Endothelial cell (in vitro differentiated cells): ENCODE data around the gene RABL3. TPM values are rescaled to one million over a fixed set of nuclear protein-coding genes. Genes with fewer than 3 reads are reported as not detected.
"Not testable (repeated sequence)": the region's sequence is repeated elsewhere in the genome, so short reads cannot be mapped to it uniquely, and the experiment has no call there.

Experiments
- DNase-seq: peaks from one replicate; pipeline ENCODE4 v3.0.0; 2021; ENCODE audit warnings: low spot score
- H3K27ac Mint-ChIP-seq: one replicate; pipeline ENCODE4 v1.8.0; 2021; ENCODE audit warnings: mixed read lengths, inconsistent platforms; ENCODE audit not compliant: unreplicated experiment
- H3K27me3 Mint-ChIP-seq: one replicate; pipeline ENCODE4 v1.8.0; 2021; ENCODE audit warnings: mild to moderate bottlenecking, moderate library complexity, mixed read lengths, inconsistent platforms; ENCODE audit not compliant: unreplicated experiment
- H3K36me3 Mint-ChIP-seq: one replicate; pipeline ENCODE4 v1.8.0; 2021; ENCODE audit warnings: mild to moderate bottlenecking, low read depth, mixed read lengths, inconsistent platforms; ENCODE audit not compliant: unreplicated experiment
- H3K4me1 Mint-ChIP-seq: one replicate; pipeline ENCODE4 v1.8.0; 2021; ENCODE audit warnings: mild to moderate bottlenecking, mixed read lengths, inconsistent platforms; ENCODE audit not compliant: unreplicated experiment
- H3K4me3 Mint-ChIP-seq: one replicate; pipeline ENCODE4 v1.8.0; 2021; ENCODE audit warnings: mild to moderate bottlenecking, mixed read lengths, inconsistent platforms; ENCODE audit not compliant: unreplicated experiment
- H3K9me3 Mint-ChIP-seq: one replicate; pipeline ENCODE4 v1.8.0; 2021; ENCODE audit warnings: mixed read lengths, inconsistent platforms; ENCODE audit not compliant: unreplicated experiment
- total RNA-seq: library from RNA; stranded (reverse); fragmentation: NEBNext Ultra II Directional; extraction: Animal tissue kit (Norgen Biotek cat#: 25700); gene quantifications from one replicate; pipeline ENCODE4 v1.2.1, GENCODE V29; 2021; ENCODE audit not compliant: unreplicated experiment
- TF ChIP-seq, protein P1 (sequence below): fragments of 200-600 bp; sonication (generic); IDR thresholded peaks from one replicate; pipeline ENCODE4 v1.5.0; 2021; ENCODE audit warnings: antibody characterized with exemption; ENCODE audit not compliant: unreplicated experiment

The RABL3 gene
- total RNA-seq, 1 donor from 2014 or later: 15.1 TPM

- no peak for DNase-seq
- TF ChIP-seq, protein P1, sequence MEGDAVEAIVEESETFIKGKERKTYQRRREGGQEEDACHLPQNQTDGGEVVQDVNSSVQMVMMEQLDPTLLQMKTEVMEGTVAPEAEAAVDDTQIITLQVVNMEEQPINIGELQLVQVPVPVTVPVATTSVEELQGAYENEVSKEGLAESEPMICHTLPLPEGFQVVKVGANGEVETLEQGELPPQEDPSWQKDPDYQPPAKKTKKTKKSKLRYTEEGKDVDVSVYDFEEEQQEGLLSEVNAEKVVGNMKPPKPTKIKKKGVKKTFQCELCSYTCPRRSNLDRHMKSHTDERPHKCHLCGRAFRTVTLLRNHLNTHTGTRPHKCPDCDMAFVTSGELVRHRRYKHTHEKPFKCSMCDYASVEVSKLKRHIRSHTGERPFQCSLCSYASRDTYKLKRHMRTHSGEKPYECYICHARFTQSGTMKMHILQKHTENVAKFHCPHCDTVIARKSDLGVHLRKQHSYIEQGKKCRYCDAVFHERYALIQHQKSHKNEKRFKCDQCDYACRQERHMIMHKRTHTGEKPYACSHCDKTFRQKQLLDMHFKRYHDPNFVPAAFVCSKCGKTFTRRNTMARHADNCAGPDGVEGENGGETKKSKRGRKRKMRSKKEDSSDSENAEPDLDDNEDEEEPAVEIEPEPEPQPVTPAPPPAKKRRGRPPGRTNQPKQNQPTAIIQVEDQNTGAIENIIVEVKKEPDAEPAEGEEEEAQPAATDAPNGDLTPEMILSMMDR: no peak
- H3K4me1 Mint-ChIP-seq: peaks cover 15% of the 10 kb centered on the region
- no peak overlapping the region for H3K27ac Mint-ChIP-seq
- H3K36me3 Mint-ChIP-seq: peaks cover 2% of the 10 kb centered on the region
- no peaks in the 10 kb centered on the region for H3K27me3 Mint-ChIP-seq
- H3K9me3 Mint-ChIP-seq: no peaks in the 10 kb centered on the region
- H3K4me3 Mint-ChIP-seq: no peak overlapping the region
Measured at GRCh38 chr3:120645083-120645845, 97.1 kb downstream of the RABL3 start.

GRCh38 chr3:120642368-120642948 is 99.9 kb downstream of the RABL3 start:
- H3K27ac Mint-ChIP-seq: no peak overlapping the region
- H3K36me3 Mint-ChIP-seq: no peaks in the 10 kb centered on the region
- TF ChIP-seq, protein P1: no peak
- no peak overlapping the region for H3K4me3 Mint-ChIP-seq
- no peak for DNase-seq
- no peaks in the 10 kb centered on the region for H3K27me3 Mint-ChIP-seq
- no peaks in the 10 kb centered on the region for H3K9me3 Mint-ChIP-seq
- peaks cover 15% of the 10 kb centered on the region for H3K4me1 Mint-ChIP-seq

- Mint-ChIP-seq H3K4me3 (no peak overlapping the region), H3K9me3 (no peaks in the 10 kb centered on the region), H3K4me1 (peaks cover 15% of the 10 kb centered on the region), H3K27ac (no peak overlapping the region), H3K36me3 (no peaks in the 10 kb centered on the region), H3K27me3 (no peaks in the 10 kb centered on the region)
- TF ChIP-seq, protein P1: no peak
- no peak for DNase-seq
Measured at GRCh38 chr3:120641696-120642246, 100.5 kb downstream of the RABL3 start.

DNA sequence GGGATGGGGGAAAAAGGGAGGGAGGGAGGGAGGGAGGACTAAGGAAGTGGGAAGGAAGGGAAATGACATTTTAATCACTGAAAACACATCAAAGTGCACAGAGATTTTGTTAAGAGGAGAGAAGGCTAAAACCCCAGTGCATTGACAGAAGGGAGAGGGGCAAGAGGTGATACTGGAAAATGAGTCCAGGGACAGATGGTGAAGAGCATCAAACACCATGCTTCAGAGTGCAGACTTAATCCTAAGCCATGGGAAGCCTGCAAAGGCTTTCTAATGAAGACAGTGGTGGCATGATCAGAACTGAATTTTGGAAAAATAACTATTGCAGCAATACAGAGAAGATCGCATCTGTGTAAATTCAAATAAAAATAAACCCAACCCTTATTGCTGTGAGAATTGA is 102.1 kb downstream of the RABL3 start:
- TF ChIP-seq, protein P1: no peak
- no peak for DNase-seq
- H3K4me1 Mint-ChIP-seq: peaks cover 15% of the 10 kb centered on the region
- no peaks in the 10 kb centered on the region for H3K27me3 Mint-ChIP-seq
- no peak overlapping the region for H3K27ac Mint-ChIP-seq
- H3K9me3 Mint-ChIP-seq: no peaks in the 10 kb centered on the region
- no peaks in the 10 kb centered on the region for H3K36me3 Mint-ChIP-seq
- H3K4me3 Mint-ChIP-seq: no peak overlapping the region

DNA sequence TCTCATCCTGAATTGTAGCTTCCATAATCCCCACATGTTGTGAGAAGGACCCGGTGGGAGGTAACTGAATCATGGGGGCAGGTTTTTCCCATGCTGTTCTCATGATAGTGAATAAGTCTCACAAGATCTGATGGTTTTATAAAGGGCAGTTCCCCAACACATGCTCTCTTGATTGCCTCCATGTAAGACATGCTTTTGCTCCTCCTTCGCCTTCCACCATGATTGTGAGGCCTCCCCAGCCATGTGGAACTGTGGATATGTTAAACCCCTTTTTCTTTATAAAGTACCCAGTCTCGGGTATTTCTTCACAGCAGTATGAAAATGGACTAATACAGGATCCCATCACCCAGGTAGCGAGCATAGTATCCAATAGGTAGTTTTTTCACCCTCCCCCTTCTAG is 103.5 kb downstream of the RABL3 start:
- not testable (repeated sequence) for H3K27ac Mint-ChIP-seq, H3K36me3 Mint-ChIP-seq, H3K27me3 Mint-ChIP-seq, H3K9me3 Mint-ChIP-seq, H3K4me3 Mint-ChIP-seq, DNase-seq, H3K4me1 Mint-ChIP-seq
